A673 (cell line): ENCODE data around the gene STK40.

ENCODE experiments used
- EZH2 ChIP-seq: fragments of 200-600 bp; sonication (generic); IDR thresholded peaks from 2 replicates; pipeline ENCODE4 v1.6.1; 2017; ENCODE audit warnings: borderline replicate concordance, low read depth, mild to moderate bottlenecking, mixed read lengths, antibody characterized with exemption, low read length; ENCODE audit not compliant: poor library complexity, severe bottlenecking
- TF ChIP-seq, protein P1 (sequence below): fragments of 300-800, 200-600 bp; sonication (generic); conservative IDR thresholded peaks from 2 replicates; pipeline ENCODE4 v1.5.1; 2017; ENCODE audit warnings: low read depth, mild to moderate bottlenecking, antibody characterized with exemption, low read length, moderate library complexity, mixed read lengths

DNA sequence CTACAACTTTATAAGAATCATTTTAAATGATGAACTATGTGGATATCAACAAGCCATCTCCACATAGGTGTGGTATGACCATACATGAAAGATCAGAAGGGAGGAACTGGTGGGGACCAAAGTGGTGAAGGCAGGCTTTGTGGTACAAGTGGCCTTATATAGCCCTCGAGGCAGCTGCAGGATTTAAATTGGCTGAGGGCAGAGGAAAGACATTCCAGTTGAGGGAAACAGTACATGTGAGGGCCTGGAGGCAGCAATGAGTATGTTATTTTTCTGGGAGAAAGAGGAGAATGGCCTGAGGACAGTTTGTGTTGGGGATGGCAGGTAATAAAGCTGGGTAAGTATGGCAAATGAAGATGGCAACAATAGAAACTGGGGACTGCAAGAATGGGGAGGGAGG is 47.4 kb upstream of the STK40 start:
- TF ChIP-seq, protein P1, sequence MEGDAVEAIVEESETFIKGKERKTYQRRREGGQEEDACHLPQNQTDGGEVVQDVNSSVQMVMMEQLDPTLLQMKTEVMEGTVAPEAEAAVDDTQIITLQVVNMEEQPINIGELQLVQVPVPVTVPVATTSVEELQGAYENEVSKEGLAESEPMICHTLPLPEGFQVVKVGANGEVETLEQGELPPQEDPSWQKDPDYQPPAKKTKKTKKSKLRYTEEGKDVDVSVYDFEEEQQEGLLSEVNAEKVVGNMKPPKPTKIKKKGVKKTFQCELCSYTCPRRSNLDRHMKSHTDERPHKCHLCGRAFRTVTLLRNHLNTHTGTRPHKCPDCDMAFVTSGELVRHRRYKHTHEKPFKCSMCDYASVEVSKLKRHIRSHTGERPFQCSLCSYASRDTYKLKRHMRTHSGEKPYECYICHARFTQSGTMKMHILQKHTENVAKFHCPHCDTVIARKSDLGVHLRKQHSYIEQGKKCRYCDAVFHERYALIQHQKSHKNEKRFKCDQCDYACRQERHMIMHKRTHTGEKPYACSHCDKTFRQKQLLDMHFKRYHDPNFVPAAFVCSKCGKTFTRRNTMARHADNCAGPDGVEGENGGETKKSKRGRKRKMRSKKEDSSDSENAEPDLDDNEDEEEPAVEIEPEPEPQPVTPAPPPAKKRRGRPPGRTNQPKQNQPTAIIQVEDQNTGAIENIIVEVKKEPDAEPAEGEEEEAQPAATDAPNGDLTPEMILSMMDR = no peak
- TF ChIP-seq EZH2 = no peak
